GM13976 (cell line): ENCODE measurements around the gene COL26A1.

Experiments
- DNase-seq: peaks from one replicate; pipeline ENCODE4 v3.0.0; 2012; ENCODE audit warnings: low spot score
- CTCF ChIP-seq: IDR thresholded peaks from 2 replicates; pipeline ENCODE4 v1.5.1; 2012; ENCODE audit warnings: borderline replicate concordance, mild to moderate bottlenecking; ENCODE audit not compliant: insufficient read depth; ENCODE audit errors: extremely low read depth, missing control alignments, control extremely low read depth
- in situ Hi-C: fragments of 300-500 bp; cut with MboI; formaldehyde crosslinking; loops from one replicate; pipeline ENCODE4 v1.12.0; 2022; ENCODE audit warnings: low sequenced_read_pairs, mixed read lengths, inconsistent platforms; ENCODE audit not compliant: unreplicated experiment

The COL26A1 gene

GRCh38 chr7:101357433-101357832 is 5.2 kb upstream of the COL26A1 start:
- DNase-seq = no peak
- no peak for TF ChIP-seq CTCF
- in situ Hi-C loops = no loop called here

- TF ChIP-seq CTCF = no peak
- in situ Hi-C loops = loop anchor here (10.0 kb wide), 1 partner anchor 52 kb away; no protein-coding TSS in a partner anchor
- DNase-seq = no peak
These were observed 590 bp downstream of the COL26A1 start for GRCh38 chr7:101363196-101363733.

GRCh38 chr7:101363734-101364374 is 1.2 kb downstream of the COL26A1 start:
- peak; percentile 81 for TF ChIP-seq CTCF
- in situ Hi-C loops = loop anchor here (10.0 kb wide), 1 partner anchor 51 kb away; no protein-coding TSS in a partner anchor
- DNase-seq = peak; percentile 91

- in situ Hi-C loops = loop anchor here (10.0 kb wide), 1 partner anchor 49 kb away; no protein-coding TSS in a partner anchor
- no peak for TF ChIP-seq CTCF
- DNase-seq = no peak
These were observed 3.3 kb downstream of the COL26A1 start for GRCh38 chr7:101365956-101366355.

GRCh38 chr7:101367676-101368075 is 5.0 kb downstream of the COL26A1 start:
- in situ Hi-C loops = loop anchor here (10.0 kb wide), 1 partner anchor 47 kb away; no protein-coding TSS in a partner anchor
- DNase-seq = no peak
- TF ChIP-seq CTCF = no peak

GRCh38 chr7:101368422-101369165 is 5.9 kb downstream of the COL26A1 start:
- in situ Hi-C loops = loop anchor here (10.0 kb wide), 1 partner anchor 46 kb away; no protein-coding TSS in a partner anchor
- TF ChIP-seq CTCF = no peak
- no peak for DNase-seq
